ENCODE data around the gene FAM43A.

FAM43A gene, protein sequence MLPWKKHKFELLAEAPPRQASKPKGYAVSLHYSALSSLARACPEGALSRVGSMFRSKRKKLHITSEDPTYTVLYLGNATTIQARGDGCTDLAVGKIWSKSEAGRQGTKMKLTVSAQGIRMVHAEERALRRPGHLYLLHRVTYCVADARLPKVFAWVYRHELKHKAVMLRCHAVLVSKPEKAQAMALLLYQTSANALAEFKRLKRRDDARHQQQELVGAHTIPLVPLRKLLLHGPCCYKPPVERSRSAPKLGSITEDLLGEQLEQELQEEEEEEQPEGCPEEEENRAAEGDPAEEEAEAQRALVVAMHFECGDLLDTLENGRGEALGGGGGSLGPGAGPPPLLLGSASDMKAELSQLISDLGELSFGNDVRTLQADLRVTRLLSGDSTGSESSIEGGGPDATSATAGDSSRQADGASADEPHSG

DNA sequence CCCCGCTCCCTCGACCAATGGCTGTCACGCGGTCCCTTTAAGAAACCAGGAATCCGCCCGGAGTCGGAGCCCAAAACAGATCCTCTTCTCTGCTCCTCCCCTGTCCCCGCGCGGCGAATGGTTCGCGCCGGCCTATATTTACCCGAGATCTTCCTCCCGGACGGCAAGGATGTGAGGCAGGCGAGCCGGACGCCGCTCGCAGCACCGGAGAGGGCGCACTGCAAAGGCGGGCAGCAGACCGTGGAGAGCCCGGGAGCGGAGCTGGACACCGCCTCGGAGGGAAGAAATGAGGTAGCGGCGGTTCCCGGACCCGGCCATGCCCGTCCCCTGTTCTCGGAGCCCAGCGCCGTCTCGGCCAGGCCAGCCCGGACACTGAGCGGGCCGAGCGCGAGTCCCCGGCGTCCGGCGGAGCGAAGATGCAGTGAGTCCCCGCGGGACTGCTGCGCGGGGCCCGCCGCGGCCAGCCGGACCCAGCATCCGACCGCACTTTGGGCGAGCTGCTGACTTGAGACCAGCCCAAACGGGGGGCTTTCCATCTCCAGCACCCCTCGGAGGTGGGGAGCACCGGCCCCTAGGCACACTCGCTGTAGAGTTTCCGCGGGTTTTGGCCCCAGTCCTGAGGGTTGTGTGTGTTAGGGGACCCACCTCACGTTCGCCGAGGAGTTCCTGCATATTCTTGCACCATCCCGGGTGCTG is at the start of gene FAM43A:
Gene FAM43A, plus strand, starts transcription at position 166 of the 696 bp plus-strand sequence. CDS start 944 bp downstream, outside the sequence.
- peak; percentile 96 for DNase-seq

DNA sequence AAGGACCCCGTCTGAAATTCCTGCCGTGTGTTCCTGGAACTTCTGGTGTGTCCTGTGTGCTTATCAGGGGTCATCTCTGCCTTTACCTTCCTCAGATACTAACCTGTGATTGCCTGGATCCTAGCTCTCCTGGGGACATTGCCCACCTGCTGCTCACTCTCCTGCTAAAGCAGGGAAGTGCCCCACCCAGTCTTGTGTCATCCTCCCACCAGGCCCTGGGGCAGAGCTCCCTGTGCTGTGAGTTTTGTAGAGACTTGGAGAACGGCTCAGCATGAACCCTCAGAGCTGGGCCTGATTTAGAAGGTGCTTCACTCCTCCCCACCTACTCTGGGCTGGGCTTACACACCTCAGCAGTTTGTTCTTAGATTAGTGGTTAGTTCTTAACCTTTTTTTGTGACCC is 48.6 kb upstream of the FAM43A start:
- no peak for DNase-seq

DNA sequence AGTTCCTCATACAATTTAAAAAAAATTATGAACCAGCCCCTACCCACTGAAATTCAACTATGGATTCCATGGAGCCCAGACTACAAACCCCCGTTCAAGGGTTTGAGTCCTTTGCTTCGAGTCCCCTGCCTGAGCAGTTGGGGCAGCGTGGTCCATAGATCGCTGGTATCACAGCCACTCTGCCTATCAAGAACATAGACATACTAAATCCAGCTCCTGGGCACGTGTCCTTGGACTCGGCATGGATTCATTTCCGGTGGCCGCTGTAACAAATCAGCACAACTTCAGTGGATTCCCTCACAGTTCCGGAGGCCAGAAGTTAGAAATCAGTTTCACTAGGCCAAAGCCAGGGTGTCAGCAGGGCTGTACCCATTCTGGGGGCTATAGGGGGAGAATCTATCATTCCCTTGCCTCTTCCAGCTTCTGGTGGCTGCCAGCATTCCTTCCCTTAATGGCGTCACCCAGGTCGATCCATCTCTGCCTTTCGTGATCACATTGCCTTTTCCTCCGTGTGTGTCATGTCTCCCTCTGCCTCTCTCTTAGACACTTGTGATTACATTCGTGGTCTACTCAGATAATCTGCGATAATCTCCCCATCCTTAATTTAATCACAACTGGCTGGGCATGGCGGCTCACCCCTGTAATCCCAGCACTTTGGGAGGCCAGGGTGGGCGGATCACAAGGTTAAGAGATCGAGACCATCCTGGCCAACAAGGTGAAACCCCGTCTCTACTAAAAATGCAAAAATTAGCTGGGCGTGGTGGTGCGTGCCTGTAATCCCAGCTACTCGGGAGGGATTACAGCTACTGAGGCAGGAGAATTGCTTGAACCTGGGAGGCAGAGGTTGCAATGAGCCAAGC is 47.9 kb upstream of the FAM43A start:
- DNase-seq: no peak

- DNase-seq: no peak
Measured at GRCh38 chr3:194638991-194639605, 46.6 kb upstream of the FAM43A start.

DNA sequence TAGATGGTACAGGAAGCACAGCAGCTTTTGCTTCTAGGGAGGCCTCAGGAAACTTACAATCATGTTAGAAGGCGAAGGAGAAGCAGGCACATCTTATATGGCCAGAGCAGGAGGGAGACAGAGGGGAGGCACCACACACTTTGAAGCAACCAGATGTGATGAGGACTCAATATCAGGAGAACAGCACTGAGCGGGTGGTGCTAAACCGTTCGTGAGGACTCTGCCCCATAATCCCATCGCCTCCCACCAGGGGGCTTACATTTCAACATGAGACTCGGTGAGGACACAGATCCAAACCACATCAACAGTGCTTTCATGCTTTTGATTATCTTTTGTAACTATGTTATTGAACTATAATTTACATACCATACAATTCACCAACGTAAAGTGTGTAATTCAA is 44.9 kb upstream of the FAM43A start:
- no peak for DNase-seq

DNA sequence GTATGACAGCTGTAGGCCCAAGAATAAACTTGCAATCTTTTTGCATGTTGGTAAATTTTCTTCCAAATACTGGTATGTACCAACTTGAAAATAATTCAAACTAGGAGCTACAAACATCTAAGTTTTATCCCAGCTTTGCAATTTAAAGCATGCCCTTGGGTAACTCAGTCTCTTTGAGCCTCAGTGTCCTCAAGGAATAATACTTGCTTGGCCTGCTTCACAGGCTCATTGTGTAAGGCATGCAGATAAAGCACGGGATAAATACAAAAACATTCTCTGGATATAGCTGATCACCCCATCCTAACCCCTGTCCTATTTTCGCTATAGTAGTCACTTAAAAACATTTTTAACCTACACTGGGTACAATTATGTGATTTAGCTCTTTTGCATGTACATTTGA is 42.9 kb upstream of the FAM43A start:
- DNase-seq: no peak

GRCh38 chr3:194647747-194648146 is 37.9 kb upstream of the FAM43A start:
- DNase-seq: no peak

DNA sequence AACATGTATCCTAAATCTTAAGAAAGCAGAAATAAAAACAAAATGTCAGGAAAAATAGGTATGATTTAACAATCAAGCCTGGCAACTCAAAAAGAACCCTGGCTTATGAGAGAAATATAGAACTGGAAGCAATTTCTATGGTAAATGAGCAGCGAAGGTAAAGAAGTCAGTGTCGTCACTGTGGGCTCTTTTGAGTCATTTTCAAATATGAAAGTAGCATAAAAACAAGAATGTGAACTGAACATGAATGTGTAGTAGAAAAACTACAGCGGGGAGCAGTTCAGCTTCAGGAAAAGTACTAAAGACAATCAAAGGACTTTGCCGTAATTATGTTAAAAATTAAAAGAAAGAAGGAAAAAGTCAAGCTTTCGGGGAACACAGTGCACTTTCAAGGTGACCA is 31.2 kb upstream of the FAM43A start:
- no peak for DNase-seq

GRCh38 chr3:194657439-194657838 is 28.2 kb upstream of the FAM43A start:
- DNase-seq: no peak

DNA sequence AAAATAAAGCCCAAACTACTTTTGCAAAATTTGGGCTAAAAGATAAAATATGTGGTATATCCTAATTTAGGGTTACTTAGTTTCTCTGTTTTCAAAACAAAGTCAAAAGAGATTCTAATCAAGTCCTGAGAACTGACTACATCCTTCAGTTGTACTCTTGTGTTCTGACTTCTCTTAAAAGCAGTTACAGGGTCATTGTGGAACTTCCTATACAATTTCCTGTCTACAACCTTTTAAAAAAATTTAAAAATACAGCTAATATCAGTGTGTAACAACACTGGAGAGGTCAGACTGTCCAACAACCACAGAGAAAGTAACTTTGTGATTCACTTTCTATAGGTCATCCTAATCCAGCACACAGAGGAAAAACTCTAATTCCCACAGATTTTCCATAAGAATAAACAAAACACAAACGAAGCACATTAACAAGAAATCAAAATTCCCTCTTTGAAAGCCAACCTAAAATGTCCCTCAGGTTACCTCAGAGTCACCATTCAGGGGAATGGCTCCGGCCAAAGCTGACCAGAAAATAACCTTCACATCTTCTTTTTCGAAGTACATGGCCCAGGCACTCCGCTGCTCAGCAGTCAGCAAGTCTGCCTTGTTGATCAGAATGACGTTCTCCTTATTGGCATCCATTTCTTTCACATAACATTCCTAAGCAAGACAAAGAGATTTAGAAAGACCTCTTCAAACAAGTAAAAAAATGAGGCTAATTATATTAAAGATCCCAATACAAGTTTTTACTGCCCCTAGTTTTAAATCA is 27.0 kb upstream of the FAM43A start:
- no peak for DNase-seq

DNA sequence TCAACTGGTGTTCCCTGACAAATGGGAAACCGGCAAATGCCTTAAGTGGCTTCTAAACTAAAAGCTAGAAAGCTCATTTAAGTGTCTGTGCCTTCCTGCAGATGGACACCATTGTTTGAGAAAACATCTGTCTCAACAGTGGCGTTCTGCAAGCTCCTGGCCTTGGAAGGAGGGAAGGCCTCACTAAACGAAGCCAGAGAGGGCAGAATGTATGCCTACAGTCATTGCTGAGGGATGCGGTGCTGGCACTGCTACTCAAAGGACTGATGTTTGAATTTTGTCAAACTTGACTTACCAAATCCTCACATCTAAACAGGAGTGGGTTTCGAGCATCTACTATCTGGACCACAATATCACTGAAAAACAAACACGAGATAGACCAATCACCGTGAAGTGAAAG is 25.9 kb upstream of the FAM43A start:
- DNase-seq: no peak

DNA sequence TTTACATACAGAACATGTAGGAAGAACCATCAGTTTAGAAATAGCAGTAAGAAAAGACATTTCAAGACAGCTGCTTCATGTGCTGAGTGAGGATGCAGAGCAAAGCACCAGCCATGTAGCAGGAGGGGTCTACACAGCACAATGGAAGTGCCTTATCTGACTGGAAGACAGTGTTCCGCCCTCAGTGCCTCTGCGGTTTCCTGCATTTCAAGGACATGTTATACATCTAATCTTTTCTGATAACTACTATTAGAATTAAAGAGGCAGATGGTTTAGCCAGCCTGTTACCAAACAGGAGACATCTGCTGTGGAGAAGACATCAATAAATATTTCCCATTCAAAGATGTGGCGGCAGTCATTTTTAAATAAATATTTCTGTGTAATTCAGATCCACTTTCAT is 24.3 kb upstream of the FAM43A start:
- no peak for DNase-seq

DNA sequence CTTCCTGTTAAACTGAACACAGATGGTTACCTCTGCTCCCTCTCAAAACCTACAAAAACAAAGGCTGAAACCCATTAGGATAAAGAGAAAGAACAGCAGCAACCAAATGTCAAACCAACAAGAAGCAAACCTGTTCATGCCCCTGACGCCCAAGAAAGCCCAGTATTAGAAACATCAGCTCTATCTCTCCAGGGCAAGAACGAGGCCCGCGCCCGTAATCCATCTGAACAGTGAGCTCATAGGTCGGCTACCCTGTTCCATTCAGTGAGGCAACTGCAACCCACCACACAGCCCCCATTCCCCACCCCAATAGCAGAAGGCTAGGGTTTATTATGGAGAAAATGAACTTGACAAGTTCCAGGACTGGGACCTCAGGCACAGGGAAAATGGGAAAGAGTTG is 23.7 kb upstream of the FAM43A start:
- DNase-seq: no peak

DNA sequence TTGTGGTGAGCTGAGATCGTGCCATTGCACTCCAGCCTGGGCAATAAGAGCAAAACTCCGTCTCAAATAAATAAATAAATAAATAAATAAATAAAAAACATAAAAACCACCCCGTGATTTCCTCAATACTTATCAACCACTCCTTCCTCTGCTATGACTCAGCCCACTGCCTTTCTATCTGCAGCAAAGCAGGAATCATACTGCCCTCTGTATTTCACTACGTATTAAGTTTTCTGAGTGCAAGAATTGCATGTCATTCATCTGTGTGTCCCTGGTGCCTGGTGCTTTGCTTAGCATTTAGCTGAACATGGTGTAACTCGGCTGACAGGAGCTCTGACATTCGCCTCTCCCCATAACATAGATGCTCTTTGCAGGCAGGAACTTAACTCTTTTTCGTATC is 20.8 kb upstream of the FAM43A start:
- no peak for DNase-seq

GRCh38 chr3:194667363-194667762 is 18.3 kb upstream of the FAM43A start:
- no peak for DNase-seq

- peak; percentile 36 for DNase-seq
Measured at GRCh38 chr3:194671511-194671899, 14.2 kb upstream of the FAM43A start.

GRCh38 chr3:194671900-194672808 is 13.5 kb upstream of the FAM43A start, which contains the start of gene LSG1:
TSS of gene LSG1 (minus strand) at chr3:194672191. CDS start at chr3:194672162, 29 bp downstream.
- DNase-seq: peak; percentile 99

DNA sequence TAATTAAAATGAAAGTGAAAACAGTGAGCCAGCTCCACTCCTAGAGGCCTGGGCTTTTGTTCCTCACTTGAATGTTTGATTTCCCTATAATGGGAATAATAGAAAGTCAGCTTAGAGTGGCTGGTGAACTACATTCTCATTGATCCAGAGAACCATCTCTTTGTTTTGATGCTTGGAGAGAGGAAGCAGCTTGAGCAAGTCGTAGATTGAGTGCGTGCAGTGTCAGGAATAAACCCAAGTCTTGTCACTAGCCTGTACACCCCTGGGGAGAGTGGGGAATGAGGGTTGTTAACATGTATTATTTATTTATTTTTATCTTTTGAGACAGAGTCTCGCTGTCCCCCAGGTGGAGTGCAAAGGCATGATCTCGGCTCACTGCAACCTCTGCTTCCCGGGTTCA is 12.8 kb upstream of the FAM43A start:
- DNase-seq: peak; percentile 38

DNA sequence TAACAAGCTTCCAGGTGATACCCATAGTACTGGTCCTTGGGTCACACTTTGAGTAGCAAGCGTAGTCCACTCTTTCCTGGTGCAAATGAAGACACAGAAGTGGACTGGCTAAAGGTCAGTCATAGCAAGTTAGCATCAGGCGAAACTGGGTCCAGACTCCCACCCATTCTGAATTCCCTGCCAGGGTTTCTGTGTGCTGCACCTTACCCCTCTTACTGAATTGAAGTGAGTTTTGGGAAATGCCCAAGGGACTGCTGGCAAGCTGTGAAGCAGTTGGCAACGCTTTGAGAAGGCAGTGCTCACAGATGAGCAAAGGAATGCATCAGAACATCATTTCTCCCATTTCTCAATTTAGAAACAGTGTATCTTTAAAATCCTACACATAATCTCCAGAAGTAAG is 11.9 kb upstream of the FAM43A start:
- no peak for DNase-seq

GRCh38 chr3:194675081-194675640 is 10.5 kb upstream of the FAM43A start:
- no peak for DNase-seq

DNA sequence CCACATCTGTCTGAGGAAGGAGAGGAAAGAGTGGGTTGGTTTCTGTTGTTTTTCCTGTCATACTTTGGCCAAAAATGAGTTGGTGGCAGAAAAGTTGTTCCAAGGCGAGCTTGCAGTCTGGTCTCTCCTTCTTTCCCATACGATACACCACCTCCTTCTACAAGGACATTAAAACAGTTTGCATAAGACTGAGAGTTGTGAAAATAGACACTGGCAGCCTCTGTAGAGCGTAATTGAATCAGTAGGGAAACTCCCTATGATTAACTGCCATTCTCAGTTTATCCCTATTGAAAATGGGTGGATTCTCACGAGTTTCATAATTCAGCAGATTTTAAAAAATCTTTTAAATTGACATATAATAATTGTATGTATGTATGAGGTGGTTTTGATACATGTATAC is 10.0 kb upstream of the FAM43A start:
- no peak for DNase-seq

All from NCI-H345 (cell line).